GM21390 (cell line): ENCODE measurements around the gene NDNF.

Source experiments
- ATAC-seq: cut with Tn5 transposase; IDR thresholded peaks from one replicate; pipeline ENCODE4 v1.9.1; 2021; ENCODE audit not compliant: unreplicated experiment

The NDNF gene, protein sequence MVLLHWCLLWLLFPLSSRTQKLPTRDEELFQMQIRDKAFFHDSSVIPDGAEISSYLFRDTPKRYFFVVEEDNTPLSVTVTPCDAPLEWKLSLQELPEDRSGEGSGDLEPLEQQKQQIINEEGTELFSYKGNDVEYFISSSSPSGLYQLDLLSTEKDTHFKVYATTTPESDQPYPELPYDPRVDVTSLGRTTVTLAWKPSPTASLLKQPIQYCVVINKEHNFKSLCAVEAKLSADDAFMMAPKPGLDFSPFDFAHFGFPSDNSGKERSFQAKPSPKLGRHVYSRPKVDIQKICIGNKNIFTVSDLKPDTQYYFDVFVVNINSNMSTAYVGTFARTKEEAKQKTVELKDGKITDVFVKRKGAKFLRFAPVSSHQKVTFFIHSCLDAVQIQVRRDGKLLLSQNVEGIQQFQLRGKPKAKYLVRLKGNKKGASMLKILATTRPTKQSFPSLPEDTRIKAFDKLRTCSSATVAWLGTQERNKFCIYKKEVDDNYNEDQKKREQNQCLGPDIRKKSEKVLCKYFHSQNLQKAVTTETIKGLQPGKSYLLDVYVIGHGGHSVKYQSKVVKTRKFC

GRCh38 chr4:121072224-121073003 is at the start of gene NDNF:
NDNF (minus strand) TSS chr4:121072535; CDS start chr4:121045837, 26,698 bp downstream.
- peak; percentile 59 for ATAC-seq

- ATAC-seq = no peak
Measured at GRCh38 chr4:121119715-121120114, 47.4 kb upstream of the NDNF start.

DNA sequence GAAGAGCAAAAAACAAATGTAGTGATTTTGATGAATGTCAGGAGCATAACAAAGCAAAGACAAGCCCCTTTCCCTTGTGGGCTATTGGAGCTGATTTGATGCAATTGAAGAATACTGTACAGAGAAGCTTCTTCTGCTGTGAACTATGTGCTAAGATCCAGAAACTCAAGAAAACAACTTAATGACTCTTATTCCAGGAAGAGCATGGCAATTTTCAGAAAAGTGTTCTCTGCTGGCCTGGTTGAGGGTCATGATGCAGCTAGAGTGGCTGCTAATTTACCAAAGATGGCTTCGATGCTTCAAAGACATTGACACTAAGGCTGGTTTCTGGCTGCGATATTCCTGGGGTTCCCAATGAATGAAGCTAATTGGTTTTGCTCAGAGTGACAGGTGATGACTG is 46.0 kb upstream of the NDNF start:
- no peak for ATAC-seq

- no peak for ATAC-seq
Measured at GRCh38 chr4:121114756-121115155, 42.4 kb upstream of the NDNF start.

DNA sequence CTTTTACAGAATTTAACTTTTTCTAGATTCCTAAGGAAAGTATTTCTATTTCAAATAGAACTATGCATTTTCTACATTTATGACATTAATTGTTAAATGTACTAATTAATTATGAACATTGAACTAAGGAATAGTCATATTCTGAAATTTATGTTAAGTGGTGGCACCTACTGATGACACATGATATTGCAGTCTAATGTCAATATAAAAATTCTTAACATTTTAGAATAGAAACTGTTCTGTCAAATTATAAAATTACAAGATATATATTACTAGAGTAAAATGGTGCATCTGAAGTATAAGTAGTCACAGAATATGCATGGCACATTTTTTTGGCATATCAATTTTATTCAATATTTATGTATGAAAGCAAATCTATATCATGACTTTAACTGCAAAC is 40.2 kb upstream of the NDNF start:
- ATAC-seq = no peak

DNA sequence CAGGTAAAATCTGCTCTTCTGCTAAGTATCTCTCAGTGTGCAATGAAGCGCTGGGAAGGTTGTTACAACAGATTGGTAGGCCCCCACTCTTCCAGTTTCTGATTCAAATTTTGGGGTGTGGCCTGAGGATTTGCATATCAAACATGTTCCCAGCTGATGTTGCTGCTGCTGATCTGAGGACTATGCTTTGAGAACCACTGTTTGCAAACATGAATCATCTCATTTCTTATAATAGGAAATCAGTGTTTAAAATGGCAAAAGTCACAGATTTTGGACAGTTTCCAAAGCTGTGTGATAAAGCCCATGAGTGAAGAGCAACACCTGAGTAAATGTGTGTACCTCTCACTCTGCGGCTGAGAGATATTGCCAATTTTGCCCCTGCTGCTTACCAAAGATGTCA is 36.2 kb upstream of the NDNF start:
- no peak for ATAC-seq

DNA sequence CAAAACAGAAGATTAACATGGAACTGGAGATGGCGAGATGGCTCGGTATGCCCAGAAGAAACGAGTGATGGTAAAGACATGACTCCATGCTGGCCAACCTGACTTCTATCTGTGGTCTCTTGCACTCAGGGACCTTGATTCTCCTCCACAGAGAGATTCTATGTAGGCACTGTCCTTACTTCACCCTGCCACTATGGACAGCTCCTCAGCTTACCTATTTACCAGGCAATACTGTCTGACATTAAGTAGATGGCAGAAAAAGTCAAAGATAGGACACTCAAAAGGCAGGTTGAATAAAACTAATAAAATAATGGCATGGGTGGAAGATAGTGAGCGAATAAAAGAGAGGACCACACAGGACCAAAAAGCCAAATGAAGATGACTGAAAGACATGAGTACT is 35.2 kb upstream of the NDNF start:
- no peak for ATAC-seq

- no peak for ATAC-seq
Measured at GRCh38 chr4:121100093-121100775, 27.9 kb upstream of the NDNF start.

GRCh38 chr4:121098266-121098665 is 25.9 kb upstream of the NDNF start:
- ATAC-seq = no peak

- ATAC-seq = no peak
Measured at GRCh38 chr4:121096629-121097028, 24.3 kb upstream of the NDNF start.

GRCh38 chr4:121096191-121096590 is 23.9 kb upstream of the NDNF start:
- ATAC-seq = no peak

DNA sequence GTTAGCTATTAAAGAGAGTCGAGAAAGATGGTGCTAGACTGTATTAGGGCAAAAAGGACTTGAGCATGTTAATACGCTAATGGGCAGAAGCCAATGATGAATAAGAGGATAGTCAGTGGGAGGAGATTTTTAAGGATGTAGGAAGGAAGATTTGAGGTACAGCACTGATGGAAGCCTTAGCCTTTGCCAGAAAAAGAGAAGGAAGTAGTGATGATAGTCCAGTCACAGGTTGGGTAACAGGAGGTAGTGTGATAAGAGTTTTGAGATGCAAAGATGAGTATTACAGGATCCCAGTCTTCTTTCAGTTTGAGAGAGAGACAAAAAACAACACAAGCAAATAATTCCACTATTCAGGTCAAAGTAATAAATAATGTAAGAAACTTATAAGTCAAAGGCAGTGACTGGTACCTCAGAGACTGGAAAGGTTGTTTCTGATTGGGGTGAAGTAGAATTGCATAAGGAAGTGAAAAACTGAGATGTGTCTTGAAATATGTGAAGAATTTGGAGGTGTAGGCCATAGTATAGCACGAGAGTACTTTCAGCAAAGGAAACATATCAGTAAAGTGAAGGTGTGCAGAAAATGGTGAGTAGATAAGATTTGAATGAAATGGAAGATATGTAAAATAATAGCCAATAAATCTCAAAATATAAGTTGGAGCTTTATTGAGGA is 22.1 kb upstream of the NDNF start:
- ATAC-seq = no peak

- ATAC-seq = no peak
Measured at GRCh38 chr4:121093261-121093660, 20.9 kb upstream of the NDNF start.

DNA sequence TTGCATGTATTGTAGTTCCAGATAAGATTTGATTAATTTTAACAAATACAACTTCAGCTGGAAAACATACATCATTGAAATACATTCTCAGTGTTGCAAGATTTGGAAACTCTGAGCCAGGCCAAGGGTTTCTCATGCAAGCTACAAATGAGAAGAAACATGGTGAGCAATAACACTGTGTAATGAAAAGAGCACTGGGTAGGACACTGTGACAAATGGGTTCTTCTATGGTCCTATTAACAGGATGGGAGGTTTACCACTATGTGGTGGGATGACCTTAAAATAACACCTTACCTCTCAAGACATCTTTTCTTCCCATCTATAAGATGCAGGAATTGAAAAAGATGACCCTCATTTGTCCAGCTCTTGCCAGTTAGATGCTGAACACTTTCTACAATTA is 19.6 kb upstream of the NDNF start:
- no peak for ATAC-seq

DNA sequence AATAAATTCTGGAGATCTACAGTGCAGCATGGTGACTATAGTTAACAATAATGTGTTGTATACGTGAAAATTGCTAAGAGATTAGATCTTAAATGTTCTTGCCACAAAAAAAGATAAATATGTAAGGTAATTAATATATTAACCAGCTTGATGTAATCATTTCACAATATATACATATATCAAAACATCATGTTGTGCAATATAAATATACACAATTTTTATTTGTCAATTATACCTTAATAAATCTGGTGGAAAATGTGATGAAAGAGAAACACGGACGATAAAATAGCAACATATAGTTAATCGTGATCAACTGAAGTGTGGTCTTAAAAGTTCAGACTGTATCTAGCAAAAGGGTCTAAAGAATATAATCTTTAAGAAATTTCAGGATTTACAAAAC is 16.5 kb upstream of the NDNF start:
- no peak for ATAC-seq

DNA sequence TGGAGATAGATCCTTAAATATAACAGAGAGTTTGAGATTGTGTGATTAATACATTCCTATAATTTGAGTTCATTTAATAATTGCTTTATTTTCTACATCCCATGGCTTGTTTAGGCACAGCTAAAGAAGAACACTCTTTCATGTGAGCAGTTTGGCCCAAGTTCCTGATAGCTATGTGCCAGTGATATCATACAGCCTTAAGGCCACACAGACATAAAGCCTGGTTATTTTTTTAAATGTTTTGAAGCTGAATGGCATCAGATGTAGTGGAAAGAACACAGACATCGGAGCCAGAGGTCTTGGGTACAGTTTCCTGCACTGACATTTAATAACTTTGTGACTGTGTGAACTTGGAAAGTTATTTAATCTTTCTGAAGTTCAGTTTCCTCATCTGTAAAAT is 7.0 kb upstream of the NDNF start:
- no peak for ATAC-seq

GRCh38 chr4:121077496-121077895 is 5.2 kb upstream of the NDNF start:
- ATAC-seq = no peak

- no peak for ATAC-seq
Measured at GRCh38 chr4:121076416-121076815, 4.1 kb upstream of the NDNF start.

DNA sequence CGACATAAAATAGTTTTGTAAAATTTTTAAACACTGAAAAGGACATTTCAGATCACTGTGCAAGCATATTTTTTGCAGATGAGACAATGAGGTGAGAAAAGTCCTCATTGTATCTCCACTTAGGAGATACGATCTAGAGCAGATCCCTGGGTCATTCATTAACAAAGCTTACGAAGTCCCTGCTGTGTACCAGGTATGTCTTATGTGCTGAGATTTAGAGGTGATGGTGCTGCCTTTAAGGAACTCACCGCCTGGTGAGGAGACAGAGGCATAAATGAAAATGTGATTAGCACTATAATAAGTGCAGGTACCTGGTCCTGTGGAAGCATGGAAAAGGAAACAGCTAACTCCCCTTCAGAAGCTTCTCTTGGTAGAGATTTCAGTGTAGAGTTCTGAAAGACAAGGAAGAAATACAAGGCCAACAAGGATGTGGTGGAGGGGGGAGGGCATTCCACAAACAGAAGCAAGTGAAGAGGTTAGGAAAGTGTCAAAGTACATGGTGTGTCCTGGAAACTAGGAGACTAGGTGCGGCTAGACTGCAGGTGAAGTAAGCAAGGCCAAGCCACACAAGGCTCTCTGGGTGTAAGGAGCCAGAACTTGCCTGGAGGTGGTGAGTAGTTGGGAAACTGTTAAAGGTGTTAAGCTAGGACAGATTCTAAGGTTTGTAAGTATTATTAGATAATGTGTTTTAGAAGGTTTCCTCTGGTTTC is 1.5 kb upstream of the NDNF start:
- ATAC-seq = no peak

DNA sequence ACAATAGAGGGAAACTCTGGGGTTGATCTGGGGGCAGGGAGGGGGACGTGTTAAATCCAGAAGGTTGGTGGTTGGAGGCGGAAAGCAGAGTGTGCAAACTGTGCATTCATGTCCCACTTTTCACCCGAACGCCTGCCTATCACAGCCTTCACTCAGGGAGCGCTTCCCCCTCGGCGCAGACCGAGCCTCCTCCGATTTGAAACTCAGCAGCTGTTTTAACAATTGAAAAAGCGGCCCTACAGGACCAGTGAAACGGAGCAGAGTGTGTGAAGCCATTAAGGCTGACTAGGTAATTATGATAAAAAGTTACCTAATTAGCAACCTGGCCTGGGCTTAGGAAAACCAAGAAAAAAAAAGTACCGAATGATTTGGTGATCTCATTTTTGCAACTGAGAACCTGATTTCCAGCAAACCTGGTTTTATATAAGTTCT is 685 bp upstream of the NDNF start:
- ATAC-seq = no peak
